SW480 (cell line): ENCODE results near the gene PDE4DIP.
"Not testable (repeated sequence)": the region's sequence is repeated elsewhere in the genome, so short reads cannot be mapped to it uniquely, and the experiment has no call there.

Experiments
- DNase-seq: peaks from one replicate; pipeline ENCODE4 v3.0.0-alpha.2; 2016; ENCODE audit warnings: low spot score

Gene PDE4DIP

DNA sequence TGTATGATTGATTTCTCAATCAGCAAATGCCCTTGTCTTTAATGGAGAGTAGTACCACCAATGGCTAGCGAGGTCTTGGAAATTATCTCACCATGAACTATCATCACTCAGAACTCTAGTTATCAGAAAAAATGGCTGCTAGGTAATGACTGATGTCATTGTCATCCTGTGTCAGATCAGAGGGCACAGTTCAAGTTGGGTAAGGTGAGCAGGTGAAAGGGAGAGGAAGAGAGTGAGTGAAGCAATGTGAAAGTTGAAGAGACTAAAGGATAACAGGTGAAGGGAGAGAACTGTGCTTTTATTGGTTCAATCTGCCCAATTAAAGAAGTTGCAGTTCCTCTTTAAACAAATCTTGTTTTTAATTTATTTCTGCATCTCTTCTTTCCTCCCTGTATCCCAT, 76.8 kb downstream of the PDE4DIP start:
- DNase-seq: not testable (repeated sequence)

DNA sequence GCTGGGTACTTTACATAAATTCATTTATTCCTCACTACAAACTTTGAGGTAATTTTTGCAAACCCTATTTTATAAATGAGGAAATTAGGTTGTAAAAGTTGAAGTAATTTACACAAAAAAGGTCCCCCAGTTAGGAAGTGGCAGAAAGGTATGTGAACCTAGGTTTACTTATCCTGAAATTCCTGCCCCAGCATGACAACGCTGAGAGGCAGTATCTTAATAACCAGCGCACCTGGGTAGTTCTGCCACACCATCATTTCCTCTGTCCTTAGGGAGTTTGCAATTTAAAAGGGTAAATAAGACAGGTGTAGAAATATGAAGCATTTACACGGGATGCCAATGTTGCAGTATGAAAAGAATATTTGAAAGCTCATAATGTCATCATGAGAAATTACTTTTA, 79.6 kb downstream of the PDE4DIP start:
- not testable (repeated sequence) for DNase-seq

DNA sequence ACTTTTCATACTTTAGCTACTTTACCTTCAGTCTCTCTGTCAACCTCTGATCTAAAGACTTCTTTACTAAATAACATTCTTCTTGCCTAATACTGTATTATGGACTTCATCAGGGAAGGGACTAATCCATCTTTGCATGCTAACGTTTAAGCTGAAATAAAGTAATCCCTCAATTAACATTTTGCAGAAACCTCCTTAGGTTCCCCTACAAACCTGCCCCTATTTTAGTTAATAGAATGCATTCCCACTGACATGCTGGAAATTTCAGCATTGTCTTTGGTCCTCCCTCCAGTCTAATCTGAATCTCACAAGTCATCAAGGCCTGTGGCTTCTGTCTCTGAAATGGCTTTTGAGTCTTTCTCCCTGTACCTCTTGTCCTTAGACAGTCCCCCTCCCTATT, 83.4 kb downstream of the PDE4DIP start:
- DNase-seq: not testable (repeated sequence)

DNA sequence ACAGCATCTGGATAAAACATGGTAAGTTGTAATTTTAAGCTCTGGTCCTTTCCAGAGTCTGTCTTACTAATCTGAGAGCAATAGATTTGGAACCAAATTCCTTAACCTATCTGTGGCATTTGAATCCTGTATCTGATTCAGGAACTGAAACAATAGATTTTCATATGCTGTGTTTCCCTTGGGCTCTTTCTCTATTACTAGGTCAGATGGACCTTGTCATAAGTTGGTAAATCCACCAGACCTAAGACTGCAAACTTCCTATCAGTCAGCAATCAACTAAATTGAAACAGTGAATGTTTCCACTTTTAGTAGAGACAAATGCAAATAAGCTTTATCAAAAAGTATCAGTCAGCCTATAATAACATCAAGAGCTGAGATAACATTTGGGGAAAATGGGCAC, 85.0 kb downstream of the PDE4DIP start:
- not testable (repeated sequence) for DNase-seq

DNA sequence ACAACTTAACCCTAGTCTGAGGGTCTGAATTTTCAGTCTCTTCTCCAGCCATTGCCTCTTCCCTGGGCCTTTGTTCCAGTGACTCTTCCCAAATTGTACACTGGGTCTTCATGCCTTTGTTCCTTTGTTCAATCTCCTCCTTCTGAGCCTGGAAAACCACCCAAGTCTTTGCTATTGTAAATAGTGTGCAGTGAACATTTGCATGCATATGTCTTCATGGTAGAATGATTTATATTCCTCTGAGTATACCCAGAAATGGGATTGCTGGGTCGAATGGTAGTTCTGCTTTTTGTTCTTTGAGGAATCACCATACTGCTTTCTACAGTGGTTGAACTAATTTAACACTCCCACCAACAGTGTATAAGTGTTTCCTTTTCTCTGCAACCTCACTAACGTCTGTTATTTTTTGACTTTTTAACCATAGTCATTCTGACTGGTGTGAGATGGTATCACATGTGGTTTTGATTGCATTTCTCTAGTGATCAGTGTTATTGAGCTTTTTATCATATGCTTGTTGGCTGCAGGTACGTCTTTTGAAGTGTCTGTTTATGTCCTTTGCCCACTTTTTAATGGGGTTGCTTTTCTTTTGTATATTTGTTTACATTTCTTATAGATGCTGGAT, 91.3 kb downstream of the PDE4DIP start:
- DNase-seq: not testable (repeated sequence)

DNA sequence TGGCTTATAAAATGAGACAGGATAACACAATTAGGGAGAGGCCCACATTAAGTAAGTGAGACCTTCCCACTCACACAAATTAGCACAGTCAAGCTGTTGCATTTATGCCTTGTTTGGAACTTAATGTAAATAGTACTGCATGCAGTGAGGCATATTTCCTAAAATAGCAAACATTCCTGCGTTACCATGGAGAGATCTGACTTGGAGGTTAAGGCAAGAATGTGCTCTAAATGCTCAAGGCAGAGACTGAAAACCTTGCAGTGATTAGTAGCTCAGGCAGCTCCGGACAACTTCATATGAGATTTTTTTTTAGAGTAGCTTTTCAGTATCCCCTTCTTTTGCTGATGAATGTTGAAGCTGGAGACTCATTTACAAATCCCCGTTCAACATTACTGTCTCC, 98.7 kb downstream of the PDE4DIP start:
- DNase-seq: not testable (repeated sequence)

DNA sequence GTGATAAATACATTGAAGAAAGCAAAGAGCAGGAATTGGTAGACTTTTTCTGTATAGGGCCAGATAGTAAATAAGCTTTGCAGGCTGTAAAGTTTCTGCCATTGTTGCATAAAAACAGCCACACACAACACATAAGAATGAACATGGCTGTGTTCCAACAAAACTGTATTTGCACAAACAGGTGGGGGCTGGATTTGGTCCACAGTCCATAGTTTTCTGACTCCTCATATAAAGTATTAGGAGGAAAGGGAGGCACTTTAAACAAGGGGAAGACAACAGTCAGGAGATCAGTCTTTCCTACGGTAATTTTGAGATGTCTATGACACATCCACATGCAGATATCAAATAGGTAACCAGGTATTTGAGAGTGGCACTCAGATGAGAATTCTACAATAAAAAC, 100.9 kb downstream of the PDE4DIP start:
- not testable (repeated sequence) for DNase-seq

DNA sequence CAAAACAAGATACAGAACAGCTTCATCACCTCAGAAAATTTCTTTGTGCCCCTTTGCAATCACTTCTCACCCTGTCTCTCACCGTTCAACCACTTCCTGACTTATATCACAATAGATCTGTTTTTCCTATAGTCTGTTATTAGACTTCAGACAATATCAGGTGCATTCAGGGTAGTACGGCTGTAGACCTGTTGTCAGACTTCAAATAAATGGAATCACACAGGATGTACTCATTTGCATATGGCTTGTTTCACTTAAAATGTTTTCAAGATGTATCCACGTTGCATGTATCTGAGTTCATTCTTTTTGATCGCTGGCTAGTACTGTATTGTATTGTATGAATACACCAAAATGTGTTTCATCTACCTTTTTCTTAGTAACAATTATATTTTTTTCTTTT, 104.5 kb downstream of the PDE4DIP start:
- DNase-seq: not testable (repeated sequence)

DNA sequence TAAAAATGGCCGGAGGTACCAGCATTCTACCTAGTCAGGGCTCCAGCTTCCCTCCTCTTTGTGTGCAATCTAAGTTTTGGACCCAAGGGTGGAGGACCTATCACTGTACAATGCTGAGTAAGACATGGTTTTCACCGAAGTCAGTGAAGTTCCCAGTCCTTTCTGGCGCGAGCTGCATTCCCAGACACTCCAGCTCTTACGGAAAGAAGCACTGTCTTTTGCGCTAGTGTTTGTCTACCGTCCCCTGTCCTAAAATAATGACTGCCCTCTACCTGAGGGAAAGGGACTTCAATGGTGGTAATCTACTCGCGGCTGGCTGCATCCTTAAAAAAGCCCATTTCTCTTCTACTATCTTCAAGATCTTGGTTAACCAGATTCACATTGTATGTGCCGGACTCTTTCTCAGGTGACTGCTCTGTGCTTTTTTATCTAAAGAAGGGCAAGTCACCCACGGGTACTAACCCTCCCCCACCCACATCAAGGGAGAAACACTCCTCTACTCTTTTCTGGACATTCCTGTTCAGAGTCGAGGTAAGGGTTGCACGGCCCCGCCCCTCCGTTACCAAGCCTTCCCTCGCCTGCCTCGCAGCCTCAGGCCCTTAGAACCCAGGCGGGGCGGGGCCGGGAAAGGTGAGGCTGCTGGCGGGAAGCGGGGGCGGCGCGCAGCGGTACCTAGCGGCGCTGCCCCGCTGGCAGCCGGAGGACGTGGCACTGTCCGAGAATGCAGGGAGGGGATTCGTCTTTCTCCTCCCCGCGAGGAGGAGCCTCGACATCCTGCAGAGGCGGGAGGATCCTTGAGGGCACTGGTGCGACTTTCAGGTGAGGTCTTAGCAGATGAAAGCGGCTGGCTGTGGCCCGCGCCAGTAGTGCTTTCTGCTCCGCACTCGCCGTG, 107.4 kb downstream of the PDE4DIP start:
- DNase-seq: peak; percentile 79

DNA sequence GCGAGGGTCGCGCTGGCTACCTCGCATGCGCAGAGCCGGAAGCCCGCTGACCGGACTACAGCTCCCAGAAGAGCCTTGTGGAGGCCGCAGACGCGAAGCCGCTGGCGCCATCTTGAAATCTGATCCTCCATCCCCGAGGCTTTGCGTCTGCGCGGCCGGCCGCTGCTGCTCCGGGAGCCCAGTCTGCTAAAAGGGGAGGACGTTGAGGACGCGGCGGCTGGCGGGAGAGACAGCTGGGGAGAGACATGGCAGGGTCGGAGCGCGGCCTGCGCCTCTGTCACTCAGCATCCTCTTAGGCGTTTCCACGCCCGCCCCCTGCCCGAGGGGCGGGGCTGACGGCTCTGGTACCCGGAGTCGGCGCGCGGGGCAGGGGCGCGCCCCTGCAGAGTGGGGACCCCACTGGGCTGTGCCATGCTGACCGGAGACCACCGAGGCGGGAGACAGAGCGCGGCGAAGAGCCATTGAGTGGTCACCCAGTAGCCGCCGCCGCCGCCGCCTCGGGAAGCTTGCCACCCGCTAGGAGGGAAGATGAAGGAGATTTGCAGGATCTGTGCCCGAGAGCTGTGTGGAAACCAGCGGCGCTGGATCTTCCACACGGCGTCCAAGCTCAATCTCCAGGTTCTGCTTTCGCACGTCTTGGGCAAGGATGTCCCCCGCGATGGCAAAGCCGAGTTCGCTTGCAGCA, 108.2 kb downstream of the PDE4DIP start:
- DNase-seq: not testable (repeated sequence)

DNA sequence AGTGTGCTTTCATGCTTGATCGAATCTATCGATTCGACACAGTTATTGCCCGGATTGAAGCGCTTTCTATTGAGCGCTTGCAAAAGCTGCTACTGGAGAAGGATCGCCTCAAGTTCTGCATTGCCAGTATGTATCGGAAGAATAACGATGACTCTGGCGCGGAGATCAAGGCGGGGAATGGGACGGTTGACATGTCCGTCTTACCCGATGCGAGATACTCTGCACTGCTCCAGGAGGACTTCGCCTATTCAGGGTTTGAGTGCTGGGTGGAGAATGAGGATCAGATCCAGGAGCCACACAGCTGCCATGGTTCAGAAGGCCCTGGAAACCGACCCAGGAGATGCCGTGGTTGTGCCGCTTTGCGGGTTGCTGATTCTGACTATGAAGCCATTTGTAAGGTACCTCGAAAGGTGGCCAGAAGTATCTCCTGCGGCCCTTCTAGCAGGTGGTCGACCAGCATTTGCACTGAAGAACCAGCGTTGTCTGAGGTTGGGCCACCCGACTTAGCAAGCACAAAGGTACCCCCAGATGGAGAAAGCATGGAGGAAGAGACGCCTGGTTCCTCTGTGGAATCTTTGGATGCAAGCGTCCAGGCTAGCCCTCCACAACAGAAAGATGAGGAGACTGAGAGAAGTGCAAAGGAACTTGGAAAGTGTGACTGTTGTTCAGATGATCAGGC, 108.8 kb downstream of the PDE4DIP start:
- peak; percentile 2 for DNase-seq

DNA sequence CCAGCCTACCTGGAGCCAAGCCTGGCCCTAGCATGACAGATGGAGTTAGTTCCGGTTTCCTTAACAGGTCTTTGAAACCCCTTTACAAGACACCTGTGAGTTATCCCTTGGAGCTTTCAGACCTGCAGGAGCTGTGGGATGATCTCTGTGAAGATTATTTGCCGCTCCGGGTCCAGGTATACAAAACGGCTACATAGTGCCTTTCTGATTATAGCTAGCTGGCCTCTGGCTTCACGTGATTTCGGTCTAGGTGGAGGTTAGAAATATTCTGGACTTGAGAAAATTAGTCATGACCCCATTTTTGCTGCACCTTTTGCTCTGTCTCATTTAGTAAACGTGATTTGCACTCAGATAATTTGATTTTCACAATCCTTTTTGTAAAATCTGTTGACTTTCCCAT, 109.5 kb downstream of the PDE4DIP start:
- not testable (repeated sequence) for DNase-seq

DNA sequence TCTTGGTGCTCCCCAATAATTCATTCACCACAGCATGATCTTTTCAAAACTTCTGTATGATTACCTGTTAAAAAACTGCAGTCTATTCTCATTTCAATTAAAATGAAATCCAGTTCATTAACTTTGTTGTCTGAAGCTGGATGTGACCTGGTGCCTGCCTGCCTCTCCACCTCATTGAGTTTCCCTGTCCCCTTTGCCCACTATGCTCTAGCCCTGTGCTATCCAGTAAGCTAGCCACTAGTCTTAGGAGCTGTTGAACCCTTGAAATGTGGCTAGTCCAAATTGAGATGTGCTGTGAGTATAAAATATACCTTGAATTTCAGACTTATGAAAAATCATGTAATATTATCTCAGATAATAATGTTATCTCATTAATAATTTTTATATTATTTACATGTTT, 114.1 kb downstream of the PDE4DIP start:
- DNase-seq: not testable (repeated sequence)

DNA sequence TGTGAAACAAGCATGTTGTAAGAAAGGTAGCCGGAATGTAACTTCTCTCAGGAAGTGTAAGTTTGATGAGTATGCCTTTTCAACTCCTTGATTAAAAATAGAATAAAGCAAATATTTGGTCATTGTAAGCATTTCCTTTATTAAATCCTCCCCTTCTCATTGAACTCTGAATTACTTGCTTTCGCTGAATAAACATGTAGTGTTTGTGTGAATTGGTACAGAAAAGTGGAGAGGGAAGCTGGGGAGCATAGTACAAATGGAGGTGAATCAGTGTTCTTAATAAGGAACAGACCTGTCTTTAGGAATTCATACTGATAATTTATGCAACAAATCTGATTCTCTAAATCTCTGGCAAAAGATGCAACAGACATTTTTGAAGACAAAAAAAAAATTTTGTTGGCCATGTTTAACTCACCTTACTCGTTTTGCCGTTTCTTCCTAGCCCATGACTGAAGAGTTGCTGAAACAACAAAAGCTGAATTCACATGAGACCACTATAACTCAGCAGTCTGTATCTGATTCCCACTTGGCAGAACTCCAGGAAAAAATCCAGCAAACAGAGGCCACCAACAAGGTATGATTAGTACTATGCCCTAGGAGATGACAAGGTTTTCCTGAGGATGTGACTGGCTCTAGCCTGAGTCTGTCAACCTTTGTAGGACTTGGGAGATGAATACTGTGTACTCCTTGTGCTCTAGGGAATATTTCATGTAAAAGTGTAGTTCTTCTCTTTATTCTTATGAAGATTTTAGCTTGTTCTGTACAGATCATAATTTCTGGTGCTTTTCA, 116.2 kb downstream of the PDE4DIP start:
- not testable (repeated sequence) for DNase-seq

DNA sequence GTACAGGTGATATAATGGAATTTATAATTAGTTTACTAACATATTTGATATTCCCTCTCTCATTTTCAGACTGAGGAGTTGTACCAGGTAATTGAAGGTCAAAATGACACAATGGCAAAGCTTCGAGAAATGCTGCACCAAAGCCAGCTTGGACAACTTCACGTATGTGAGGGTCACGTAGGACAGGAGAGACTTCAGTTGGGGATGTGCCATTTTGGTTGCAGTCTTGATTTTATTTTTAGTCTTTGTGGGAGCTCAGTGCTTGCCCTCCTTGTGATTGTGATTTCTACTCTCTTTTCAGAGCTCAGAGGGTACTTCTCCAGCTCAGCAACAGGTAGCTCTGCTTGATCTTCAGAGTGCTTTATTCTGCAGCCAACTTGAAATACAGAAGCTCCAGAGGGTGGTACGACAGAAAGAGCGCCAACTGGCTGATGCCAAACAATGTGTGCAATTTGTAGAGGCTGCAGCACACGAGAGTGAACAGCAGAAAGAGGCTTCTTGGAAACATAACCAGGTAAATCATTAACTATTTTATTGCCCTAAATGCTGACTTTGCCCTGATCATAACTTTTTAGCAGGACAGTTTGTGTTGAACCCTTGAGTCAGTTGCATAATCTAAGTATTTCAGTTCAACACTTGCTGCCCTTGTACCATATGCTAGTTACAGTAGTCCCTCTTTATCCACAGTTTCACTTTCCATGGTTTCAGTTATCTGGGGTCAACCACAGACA, 118.1 kb downstream of the PDE4DIP start:
- DNase-seq: not testable (repeated sequence)

DNA sequence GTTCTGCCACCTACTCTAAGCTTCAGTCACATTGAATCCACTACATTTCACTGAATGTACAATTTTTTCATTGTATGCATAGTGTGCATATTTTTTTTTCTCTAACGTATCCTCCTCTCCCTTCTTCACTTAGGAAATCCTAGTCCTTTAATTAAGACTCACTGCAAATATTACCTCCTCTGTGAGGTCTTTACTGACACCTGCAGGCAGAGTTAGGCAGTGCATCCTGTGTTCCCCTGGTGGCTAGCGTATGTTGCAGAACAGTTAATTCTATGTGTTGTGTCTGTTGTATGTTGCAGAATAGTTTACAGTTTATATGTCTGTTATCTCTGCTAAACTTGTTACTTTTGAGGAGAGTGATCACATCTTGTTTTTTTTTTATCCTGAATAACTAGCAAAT, 121.9 kb downstream of the PDE4DIP start:
- DNase-seq: not testable (repeated sequence)

DNA sequence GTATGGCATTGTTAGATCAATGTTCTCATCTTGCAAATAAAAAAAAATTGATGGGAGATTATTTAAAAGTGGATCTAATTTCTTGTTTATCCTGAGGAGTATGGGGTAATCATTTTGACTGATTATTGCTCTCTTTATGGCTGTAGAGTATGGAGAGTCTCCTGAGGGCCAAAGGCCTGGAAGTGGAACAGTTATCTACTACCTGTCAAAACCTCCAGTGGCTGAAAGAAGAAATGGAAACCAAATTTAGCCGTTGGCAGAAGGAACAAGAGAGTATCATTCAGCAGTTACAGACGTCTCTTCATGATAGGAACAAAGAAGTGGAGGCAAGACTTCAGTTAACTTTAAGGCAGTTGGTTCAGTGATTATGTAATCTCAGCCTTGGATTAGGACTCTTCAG, 123.4 kb downstream of the PDE4DIP start:
- DNase-seq: not testable (repeated sequence)

DNA sequence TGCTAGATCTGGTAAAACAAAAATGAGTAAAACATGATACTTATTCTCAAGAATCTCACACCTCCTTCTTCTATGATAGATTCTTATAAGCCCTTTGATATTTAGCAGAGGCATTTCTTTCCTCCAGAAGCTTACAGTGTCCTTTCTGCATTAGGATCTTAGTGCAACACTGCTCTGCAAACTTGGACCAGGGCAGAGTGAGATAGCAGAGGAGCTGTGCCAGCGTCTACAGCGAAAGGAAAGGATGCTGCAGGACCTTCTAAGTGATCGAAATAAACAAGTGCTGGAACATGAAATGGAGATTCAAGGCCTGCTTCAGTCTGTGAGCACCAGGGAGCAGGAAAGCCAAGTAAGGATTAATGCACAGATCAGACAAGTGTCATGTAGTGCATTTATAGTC, 124.5 kb downstream of the PDE4DIP start:
- DNase-seq: not testable (repeated sequence)

DNA sequence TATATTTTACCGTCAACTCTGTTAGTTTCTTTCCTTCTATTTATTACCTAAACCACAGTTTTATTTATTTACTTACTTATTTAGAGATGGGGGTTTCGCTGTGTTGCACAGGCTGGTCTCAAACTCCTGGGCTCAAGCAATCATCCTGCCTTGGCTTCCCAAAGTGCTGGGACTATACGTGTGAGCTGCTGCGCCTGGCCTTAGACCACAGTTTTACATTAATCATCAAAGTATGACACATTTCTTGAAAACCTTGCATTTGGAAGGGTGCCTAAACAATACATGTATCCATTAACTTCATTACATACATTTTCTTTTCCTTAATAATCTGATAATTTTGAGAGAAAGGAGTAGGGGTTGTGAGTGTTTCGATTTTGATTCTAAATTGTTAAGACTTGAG, 124.9 kb downstream of the PDE4DIP start:
- not testable (repeated sequence) for DNase-seq

DNA sequence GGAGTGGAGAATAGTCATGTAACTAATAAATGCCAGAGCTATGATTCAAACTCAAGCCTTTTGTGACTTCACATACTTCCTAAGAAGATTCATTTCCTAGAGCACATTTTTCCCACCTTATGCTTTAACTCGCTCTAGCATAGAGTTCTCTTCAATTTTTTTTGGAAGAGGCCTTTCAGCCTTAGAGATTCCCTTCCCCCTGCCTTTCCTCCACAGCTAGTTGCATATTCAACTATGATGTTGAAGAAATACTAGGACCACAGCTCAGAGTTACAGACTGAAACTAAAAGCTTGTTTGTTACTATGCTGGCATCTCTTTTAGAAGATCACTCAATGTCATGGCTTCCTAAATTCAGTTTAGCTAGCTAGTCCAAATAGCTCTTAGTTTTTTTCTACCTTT, 131.2 kb downstream of the PDE4DIP start:
- not testable (repeated sequence) for DNase-seq
